Measurements from ENCODE around the gene OTUB2.

Gene OTUB2

DNA sequence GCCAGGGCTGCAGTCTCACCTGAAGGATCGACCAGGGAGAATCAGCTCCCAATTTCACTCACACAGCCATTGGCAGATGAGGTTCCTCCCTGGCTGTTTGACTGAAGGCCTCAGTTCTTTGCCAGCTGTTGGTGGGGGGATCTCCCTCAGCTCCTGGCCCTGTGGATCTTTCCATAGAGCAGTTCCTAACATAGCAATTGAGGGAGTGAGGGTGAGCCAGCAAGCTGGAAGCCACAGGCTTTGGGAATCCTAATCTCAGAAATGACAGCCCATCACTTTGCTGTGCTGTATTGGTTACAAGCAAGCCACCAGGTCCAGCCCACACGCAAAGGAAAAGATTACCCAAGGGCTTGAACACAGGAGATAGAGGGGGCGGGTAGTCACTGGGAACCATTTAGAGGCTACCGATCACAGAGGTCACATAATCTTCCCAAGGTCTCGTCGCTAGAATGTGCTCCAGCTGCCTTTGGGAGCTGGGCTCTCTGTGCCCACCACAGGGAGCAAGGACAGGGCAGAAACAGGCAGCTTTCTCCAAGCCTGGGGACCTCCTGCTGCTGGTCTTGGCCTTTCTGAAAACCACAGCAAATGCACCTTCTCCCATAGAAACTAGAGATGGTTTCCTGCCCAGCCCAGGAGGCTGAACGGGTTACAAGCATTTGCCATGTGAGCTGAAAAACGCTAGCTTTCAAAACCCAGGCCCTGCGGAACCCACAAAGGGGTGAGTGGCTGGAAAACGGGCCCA, 4.6 kb upstream of the OTUB2 start:
- H3K36me3 ChIP-seq (ENCODE audit: insufficient read depth): no peaks in the 10 kb centered on the region
- H3K4me2 ChIP-seq: peak overlapping the region; percentile 86
- H3K79me2 ChIP-seq (ENCODE audit: insufficient read depth, low read depth): no peaks in the 10 kb centered on the region
- no peaks in the 10 kb centered on the region for H3K27me3 ChIP-seq (ENCODE audit: insufficient read depth, low read depth)
- TF ChIP-seq, protein P1, sequence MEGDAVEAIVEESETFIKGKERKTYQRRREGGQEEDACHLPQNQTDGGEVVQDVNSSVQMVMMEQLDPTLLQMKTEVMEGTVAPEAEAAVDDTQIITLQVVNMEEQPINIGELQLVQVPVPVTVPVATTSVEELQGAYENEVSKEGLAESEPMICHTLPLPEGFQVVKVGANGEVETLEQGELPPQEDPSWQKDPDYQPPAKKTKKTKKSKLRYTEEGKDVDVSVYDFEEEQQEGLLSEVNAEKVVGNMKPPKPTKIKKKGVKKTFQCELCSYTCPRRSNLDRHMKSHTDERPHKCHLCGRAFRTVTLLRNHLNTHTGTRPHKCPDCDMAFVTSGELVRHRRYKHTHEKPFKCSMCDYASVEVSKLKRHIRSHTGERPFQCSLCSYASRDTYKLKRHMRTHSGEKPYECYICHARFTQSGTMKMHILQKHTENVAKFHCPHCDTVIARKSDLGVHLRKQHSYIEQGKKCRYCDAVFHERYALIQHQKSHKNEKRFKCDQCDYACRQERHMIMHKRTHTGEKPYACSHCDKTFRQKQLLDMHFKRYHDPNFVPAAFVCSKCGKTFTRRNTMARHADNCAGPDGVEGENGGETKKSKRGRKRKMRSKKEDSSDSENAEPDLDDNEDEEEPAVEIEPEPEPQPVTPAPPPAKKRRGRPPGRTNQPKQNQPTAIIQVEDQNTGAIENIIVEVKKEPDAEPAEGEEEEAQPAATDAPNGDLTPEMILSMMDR (conservative IDR thresholded peaks at IDR 0.05; ENCODE audit: low read depth, low read length): no peak
- peak overlapping the region; percentile 14; the same call in 1 of the 2 replicates for H2AFZ ChIP-seq (ENCODE audit: low read depth)
- no peaks in the 10 kb centered on the region for H4K20me1 ChIP-seq (ENCODE audit: insufficient read depth)
- H3K4me1 ChIP-seq (ENCODE audit: low read depth, poor library complexity, severe bottlenecking): peaks cover 43% of the 10 kb centered on the region
- peak overlapping the region; percentile 85 for H3K27ac ChIP-seq
- no peak overlapping the region for H3K4me3 ChIP-seq (IDR thresholded peaks at IDR 0.05; ENCODE audit: insufficient read depth, low read depth, low read length)
- peak overlapping the region; percentile 42; the same call in 1 of the 2 replicates for H3K9ac ChIP-seq

DNA sequence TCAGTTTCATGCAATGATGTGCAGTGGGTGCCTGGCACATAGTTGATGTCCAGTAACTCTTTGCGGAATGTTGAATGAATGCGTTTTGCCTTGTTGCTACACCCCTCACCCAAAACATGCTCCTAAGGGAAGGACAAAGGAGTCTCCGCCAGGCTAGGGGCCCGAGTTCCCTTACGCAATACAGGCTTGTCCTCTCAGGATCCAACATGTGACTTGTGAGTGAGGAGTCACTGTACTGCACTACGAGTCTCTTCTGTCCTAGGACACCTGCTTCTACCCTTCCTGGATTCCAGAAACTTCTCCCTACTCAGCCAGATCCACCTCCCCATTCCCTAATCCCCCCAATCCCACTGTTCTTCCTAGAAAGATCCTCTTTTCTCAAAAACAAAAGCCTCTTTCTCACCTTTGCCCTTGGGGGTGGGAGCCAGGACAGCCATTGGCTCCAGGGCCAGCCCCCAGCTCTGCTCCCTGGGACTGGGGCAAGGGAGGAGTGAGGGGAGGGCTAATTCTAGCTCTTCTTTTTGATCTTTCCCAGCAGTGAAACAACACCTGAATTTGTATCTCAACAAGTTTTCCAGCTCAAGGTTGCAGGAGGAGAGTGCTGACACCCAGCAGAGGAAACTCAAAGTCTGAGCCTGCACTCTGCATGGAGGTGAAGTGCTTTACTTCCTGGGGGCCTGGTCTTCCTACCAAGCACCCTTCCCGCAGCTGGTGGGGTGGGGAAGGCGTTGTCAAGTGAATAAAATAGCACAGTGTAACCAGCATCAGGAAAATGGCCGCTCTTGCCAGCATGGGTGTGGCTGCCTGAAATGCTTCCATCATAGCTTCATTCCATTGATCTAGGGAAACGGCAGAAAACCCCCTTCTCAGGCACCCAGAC, 3.4 kb upstream of the OTUB2 start:
- Histone ChIP-seq H3K4me3 (IDR thresholded peaks at IDR 0.05; ENCODE audit: insufficient read depth, low read depth, low read length) (no peak overlapping the region), H3K36me3 (ENCODE audit: insufficient read depth) (no peaks in the 10 kb centered on the region), H3K4me2 (peak overlapping the region; percentile 86), H3K4me1 (ENCODE audit: low read depth, poor library complexity, severe bottlenecking) (peaks cover 43% of the 10 kb centered on the region), H4K20me1 (ENCODE audit: insufficient read depth) (no peaks in the 10 kb centered on the region), H3K9ac (no peak overlapping the region), H3K27ac (peak overlapping the region; percentile 85; the same call in 1 of the 2 replicates), H2AFZ (ENCODE audit: low read depth) (peak overlapping the region; percentile 14; the same call in 1 of the 2 replicates), H3K27me3 (ENCODE audit: insufficient read depth, low read depth) (no peaks in the 10 kb centered on the region), H3K79me2 (ENCODE audit: insufficient read depth, low read depth) (no peaks in the 10 kb centered on the region)
- TF ChIP-seq, protein P1 (conservative IDR thresholded peaks at IDR 0.05; ENCODE audit: low read depth, low read length): no peak

DNA sequence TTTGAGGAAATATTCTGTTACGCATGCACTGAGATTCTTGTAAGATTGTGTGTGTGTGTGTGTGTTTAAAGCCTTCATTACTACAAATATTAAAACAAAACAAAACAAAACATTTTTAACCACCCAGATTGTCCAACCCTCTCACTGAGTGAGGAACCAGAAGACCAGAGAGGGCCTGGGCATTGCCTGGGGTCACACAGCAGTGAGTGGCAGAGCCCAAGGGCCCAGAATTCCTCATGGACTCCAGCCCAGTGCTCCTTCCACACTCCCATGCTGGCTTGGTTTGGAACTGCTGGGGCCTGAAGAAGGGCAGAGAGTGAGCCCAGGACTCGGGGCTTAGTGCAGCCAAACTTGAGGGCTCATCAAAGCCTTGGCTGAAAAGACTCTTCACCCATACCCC, 1.6 kb upstream of the OTUB2 start:
- no peaks in the 10 kb centered on the region for H3K27me3 ChIP-seq (ENCODE audit: insufficient read depth, low read depth)
- peaks cover 37% of the 10 kb centered on the region for H3K4me1 ChIP-seq (ENCODE audit: low read depth, poor library complexity, severe bottlenecking)
- H3K4me2 ChIP-seq: no peak overlapping the region
- TF ChIP-seq, protein P1 (conservative IDR thresholded peaks at IDR 0.05; ENCODE audit: low read depth, low read length): no peak
- no peak overlapping the region for H3K9ac ChIP-seq
- H3K27ac ChIP-seq: no peak overlapping the region
- H3K79me2 ChIP-seq (ENCODE audit: insufficient read depth, low read depth): no peaks in the 10 kb centered on the region
- no peak overlapping the region for H2AFZ ChIP-seq (ENCODE audit: low read depth)
- H3K36me3 ChIP-seq (ENCODE audit: insufficient read depth): no peaks in the 10 kb centered on the region
- H3K4me3 ChIP-seq (IDR thresholded peaks at IDR 0.05; ENCODE audit: insufficient read depth, low read depth, low read length): no peak overlapping the region
- H4K20me1 ChIP-seq (ENCODE audit: insufficient read depth): no peaks in the 10 kb centered on the region

DNA sequence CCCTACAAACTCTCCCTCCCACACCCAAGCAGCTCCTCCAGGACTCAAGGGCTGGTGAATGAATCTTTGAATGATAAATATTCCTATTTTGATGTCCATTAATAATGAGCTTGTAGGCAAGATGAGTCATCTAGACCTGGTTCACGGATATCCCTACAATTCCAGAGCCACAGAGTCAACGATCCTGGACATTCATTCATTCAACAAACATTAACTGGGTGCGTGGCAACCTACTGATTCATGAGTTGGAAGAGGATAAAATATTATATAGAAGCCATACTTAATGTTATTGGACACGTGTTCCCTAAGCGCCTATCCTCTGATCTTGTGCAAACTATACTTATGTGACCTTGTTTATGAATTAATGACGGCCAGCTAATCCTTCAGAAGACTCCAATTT, 420 bp upstream of the OTUB2 start:
- TF ChIP-seq, protein P1 (conservative IDR thresholded peaks at IDR 0.05; ENCODE audit: low read depth, low read length): no peak
- no peaks in the 10 kb centered on the region for H3K36me3 ChIP-seq (ENCODE audit: insufficient read depth)
- no peak overlapping the region for H3K4me3 ChIP-seq (IDR thresholded peaks at IDR 0.05; ENCODE audit: insufficient read depth, low read depth, low read length)
- H3K79me2 ChIP-seq (ENCODE audit: insufficient read depth, low read depth): no peaks in the 10 kb centered on the region
- H3K27me3 ChIP-seq (ENCODE audit: insufficient read depth, low read depth): no peaks in the 10 kb centered on the region
- 0 out of 2 replicates have a peak overlapping the region, but pooled peaks have one; percentile 41 for H3K4me2 ChIP-seq
- H4K20me1 ChIP-seq (ENCODE audit: insufficient read depth): no peaks in the 10 kb centered on the region
- H3K9ac ChIP-seq: no peak overlapping the region
- peak overlapping the region; percentile 75; the same call in 1 of the 2 replicates for H2AFZ ChIP-seq (ENCODE audit: low read depth)
- H3K4me1 ChIP-seq (ENCODE audit: low read depth, poor library complexity, severe bottlenecking): peaks cover 28% of the 10 kb centered on the region
- no peak overlapping the region for H3K27ac ChIP-seq
